ENCODE measurements around the gene SLC52A3. TPM values are rescaled to one million over a fixed set of nuclear protein-coding genes. Genes with fewer than 3 reads are reported as not detected.
"Not testable (repeated sequence)": the region's sequence is repeated elsewhere in the genome, so short reads cannot be mapped to it uniquely, and the experiment has no call there.

The SLC52A3 gene
- total and polyA plus RNA-seq, 2 donors = 1.9 to 2.8 TPM

GRCh38 chr20:731891-732560 lies 36.3 kb downstream of the SLC52A3 start:
- Histone ChIP-seq H3K4me3 (ENCODE audit: low read depth, low read length) (no peak overlapping the region), H3K4me1 (ENCODE audit: insufficient read depth) (no peaks in the 10 kb centered on the region), H3K36me3 (ENCODE audit: insufficient read depth) (no peaks in the 10 kb centered on the region), H3K27ac (ENCODE audit: low read depth) (no peak overlapping the region)
- 59% methylated on average over 8 of the region's 8 CpGs for WGBS
- no peak for DNase-seq (ENCODE audit: extremely low spot score)

DNA sequence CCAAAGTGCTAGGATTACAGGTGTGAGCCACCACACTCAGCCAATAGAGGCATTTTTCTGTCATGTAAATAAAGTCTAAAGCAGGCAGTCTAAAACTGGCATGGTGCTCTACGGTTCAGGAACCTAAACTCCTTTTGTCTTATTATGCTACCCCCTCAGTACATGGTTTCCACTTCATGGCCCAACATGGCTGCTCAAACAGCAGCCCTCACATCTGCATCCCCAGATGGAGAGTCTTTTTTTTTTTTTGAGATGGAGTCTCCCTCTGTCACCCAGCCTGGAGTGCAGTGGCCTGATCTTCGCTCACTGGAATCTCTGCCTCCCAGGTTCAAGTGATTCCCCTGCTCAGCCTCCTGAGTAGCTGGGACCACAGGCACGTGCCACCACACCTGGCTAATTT lies 38.3 kb downstream of the SLC52A3 start:
- DNase-seq (ENCODE audit: extremely low spot score) = no peak
- 93% methylated on average over 3 of the region's 3 CpGs for WGBS
- no peak overlapping the region for H3K4me3 ChIP-seq (ENCODE audit: low read depth, low read length)

DNA sequence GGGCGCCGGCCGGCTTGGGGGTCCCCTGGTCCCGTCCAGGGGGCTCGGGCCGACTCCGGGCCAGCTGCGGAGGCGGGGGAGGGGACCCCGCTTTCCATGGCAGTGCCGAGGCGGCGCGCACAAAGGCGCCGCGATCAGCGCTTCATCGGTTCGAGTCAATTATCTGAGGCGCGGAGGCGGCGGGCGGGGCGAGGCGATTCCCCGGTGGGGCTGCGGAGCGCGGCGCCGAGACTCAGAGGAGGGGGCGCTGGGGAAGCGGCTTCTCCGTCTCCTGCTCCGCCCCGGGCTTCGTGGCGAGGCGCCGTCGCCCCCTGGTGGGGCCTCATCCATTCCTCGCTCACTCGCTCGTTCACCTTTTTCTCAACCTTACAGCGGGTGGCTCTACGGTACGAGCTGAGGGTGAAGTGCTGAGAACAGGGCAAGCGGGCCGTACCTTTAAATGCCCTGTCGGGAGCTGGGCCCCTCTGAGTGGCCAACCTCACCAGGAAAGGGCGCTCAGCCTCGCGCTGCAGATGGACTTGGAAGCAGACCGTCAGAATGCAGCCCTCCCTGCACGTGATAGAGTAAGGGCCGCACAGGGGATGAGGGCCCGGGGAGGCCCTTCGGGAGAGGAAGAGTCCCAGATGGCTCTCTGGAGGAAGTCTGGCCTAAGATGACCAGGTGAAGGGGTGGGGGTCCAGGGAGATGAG lies 39.9 kb downstream of the SLC52A3 start:
- DNase-seq (ENCODE audit: extremely low spot score) = peak; percentile 17
- WGBS = 2% methylated on average over 60 of the region's 60 CpGs
- Histone ChIP-seq H3K4me3 (ENCODE audit: low read depth, low read length) (peak overlapping the region; percentile 34), H3K27ac (ENCODE audit: low read depth) (no peak overlapping the region), H3K36me3 (ENCODE audit: insufficient read depth) (no peaks in the 10 kb centered on the region), H3K4me1 (ENCODE audit: insufficient read depth) (no peaks in the 10 kb centered on the region)

More for the DNA sequence above, 38.3 kb downstream of the SLC52A3 start:
- H3K27ac ChIP-seq (ENCODE audit: low read depth) = no peak overlapping the region
- no peaks in the 10 kb centered on the region for H3K4me1 ChIP-seq (ENCODE audit: insufficient read depth)
- no peaks in the 10 kb centered on the region for H3K36me3 ChIP-seq (ENCODE audit: insufficient read depth)

DNA sequence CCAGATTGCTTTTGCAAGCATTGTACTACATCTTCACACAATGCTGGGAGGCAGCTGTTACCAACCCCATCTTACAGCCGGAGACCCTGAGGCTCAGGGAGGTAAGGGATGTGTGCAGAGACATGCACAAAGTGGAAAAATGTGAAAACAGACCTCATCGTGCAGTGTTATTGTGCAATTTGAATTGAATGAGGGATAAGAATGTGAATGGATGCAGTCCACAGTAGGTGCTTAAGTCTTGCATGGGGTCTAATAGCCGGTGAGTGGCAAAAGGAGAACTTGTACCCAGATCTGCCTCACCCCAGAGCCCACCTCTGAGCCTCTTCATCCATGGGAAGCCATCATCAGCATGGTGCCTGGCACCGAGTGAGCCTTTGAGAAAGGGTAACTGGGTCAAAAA lies 42.1 kb downstream of the SLC52A3 start:
- Histone ChIP-seq H3K4me3 (ENCODE audit: low read depth, low read length) (no peak overlapping the region), H3K36me3 (ENCODE audit: insufficient read depth) (no peaks in the 10 kb centered on the region), H3K4me1 (ENCODE audit: insufficient read depth) (no peaks in the 10 kb centered on the region), H3K27ac (ENCODE audit: low read depth) (no peak overlapping the region)
- DNase-seq (ENCODE audit: extremely low spot score) = no peak
- 65% methylated on average over 4 of the region's 4 CpGs for WGBS

DNA sequence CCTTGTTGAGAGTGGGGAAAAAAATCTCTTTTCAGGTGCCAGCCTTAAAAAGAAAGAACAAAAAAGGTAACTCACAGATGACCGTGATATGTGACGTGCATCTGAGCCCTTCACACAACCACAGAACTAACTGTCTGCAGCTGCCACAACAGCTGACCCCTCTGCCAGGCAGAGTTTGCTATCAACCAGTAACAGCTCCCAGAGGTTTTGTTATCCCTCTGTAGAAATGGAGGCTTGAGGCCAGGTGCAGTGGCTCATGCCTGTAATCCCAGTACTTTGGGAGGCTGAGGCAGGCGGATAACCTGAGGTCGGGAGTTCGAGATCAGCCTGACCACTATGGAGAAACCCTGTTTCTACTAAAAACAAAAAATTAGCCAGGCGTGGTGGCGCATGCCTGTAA lies 42.8 kb downstream of the SLC52A3 start:
- Histone ChIP-seq H3K4me1 (ENCODE audit: insufficient read depth) (no peaks in the 10 kb centered on the region), H3K4me3 (ENCODE audit: low read depth, low read length) (no peak overlapping the region), H3K27ac (ENCODE audit: low read depth) (no peak overlapping the region), H3K36me3 (ENCODE audit: insufficient read depth) (no peaks in the 10 kb centered on the region)
- DNase-seq (ENCODE audit: extremely low spot score) = no peak
- 86% methylated on average over 7 of the region's 7 CpGs for WGBS

DNA sequence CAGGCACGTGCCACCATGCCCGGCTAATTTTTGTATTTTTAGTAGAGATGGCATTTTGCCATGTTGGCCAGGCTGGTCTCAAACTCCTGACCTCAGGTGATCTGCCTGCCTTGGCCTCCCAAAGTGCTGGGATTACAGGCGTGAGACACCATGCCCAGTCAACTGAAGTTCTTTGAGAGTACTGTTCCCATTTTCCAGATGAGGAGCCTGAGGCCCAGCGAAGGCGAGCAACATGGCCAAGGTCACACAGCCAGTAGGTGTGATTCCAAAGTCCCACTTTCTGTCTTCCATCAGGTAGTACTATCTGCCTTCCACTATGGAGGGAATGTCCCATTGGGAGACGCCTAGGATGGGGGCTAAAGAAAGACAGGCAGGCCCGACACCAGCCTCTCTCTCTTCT lies 43.5 kb downstream of the SLC52A3 start:
- not testable (repeated sequence) for H3K4me1 ChIP-seq (ENCODE audit: insufficient read depth); H3K4me3 ChIP-seq (ENCODE audit: low read depth, low read length); H3K27ac ChIP-seq (ENCODE audit: low read depth); H3K36me3 ChIP-seq (ENCODE audit: insufficient read depth); DNase-seq (ENCODE audit: extremely low spot score)
- WGBS = 83% methylated on average over 7 of the region's 7 CpGs

DNA sequence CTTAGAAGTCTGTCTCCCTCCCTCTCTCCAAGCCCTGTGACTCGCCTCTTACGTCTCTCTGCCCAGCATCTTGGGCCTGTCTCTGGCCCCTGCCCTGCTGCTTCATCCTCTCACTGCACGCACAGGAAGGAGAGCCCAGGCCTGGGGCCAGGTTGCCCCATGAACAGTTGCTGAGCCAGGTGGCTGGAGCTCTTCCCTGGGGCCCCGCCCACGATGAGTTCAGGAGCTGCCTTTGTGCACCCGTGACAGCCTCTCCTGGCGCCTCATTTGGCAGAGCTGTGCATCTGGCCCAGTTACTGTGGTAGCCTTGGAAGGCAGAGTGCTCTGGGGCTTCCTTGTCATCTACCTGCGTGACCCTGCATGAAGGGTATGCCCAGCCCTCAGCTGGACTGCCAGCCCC lies 44.5 kb downstream of the SLC52A3 start:
- no peaks in the 10 kb centered on the region for H3K4me1 ChIP-seq (ENCODE audit: insufficient read depth)
- H3K36me3 ChIP-seq (ENCODE audit: insufficient read depth) = no peaks in the 10 kb centered on the region
- no peak for DNase-seq (ENCODE audit: extremely low spot score)
- WGBS = 49% methylated on average over 8 of the region's 8 CpGs
- no peak overlapping the region for H3K4me3 ChIP-seq (ENCODE audit: low read depth, low read length)
- H3K27ac ChIP-seq (ENCODE audit: low read depth) = no peak overlapping the region

DNA sequence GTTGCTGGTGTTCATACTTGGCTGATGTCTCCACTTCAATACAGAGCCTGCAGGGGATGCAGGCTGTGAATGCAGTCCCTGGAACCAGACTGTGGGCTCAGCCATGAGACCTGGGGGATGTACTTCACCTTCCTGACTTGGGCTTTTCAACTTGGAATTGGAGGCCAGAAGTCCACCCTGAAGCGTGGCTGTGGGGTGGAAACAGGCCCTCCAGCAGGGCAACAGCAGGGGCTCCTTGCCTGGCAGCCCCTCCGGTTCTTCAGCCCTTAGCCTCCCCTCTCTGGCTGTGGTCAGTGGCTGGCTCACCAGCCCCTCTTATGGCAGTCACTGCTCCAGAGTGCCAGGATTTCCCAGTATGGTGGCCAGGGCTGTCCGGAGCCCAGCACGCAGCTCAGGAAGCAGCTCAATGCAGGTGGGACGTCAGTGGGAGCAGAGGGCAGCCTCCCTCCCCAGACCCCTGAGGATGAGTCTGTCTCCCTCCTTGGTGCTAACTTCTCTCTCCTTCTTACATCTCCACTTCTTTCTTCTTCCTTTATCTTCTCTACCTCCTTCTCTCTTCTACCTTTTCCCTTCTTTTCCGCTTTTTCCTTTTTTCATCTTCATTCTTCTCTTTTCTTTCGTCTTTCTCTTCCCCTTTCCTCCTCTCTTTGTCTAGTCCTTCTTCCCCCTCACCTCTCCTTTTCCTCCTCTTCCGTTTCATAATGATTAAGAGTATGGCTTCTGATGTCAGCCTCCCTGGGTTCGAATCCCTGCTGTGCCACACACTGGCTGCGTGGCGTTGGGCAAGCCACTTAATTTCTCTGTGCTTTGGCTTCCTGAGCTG lies 45.3 kb downstream of the SLC52A3 start:
- no peak for DNase-seq (ENCODE audit: extremely low spot score)
- WGBS = 79% methylated on average over 11 of the region's 11 CpGs
- Histone ChIP-seq H3K4me1 (ENCODE audit: insufficient read depth) (no peaks in the 10 kb centered on the region), H3K27ac (ENCODE audit: low read depth) (no peak overlapping the region), H3K36me3 (ENCODE audit: insufficient read depth) (no peaks in the 10 kb centered on the region), H3K4me3 (ENCODE audit: low read depth, low read length) (no peak overlapping the region)

- no peak overlapping the region for H3K4me3 ChIP-seq (ENCODE audit: low read depth, low read length)
- H3K27ac ChIP-seq (ENCODE audit: low read depth) = no peak overlapping the region
- WGBS = 91% methylated on average over 4 of the region's 4 CpGs
- H3K4me1 ChIP-seq (ENCODE audit: insufficient read depth) = no peaks in the 10 kb centered on the region
- no peak for DNase-seq (ENCODE audit: extremely low spot score)
- no peaks in the 10 kb centered on the region for H3K36me3 ChIP-seq (ENCODE audit: insufficient read depth)
Observed at GRCh38 chr20:721876-722275, 46.4 kb downstream of the SLC52A3 start.

DNA sequence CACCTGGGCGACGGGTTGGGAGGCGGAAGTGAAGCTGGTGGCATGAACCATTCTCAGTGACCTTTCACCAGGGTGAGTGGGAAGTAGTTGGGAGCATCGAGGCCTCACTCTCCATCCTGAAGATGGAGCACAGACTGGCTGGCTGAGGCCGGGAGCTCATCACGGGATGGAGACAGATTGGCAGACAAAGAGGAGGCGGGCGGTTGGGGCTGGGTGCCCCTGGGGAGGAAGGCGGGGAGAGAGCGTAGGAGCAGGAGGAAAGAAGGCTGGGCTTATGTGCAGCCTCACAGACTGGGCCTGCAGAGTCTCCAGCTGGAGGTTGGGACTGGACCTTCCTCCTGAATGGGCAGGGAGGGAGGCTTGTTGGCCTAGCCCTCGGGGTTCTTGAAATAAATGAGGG lies 48.5 kb downstream of the SLC52A3 start:
- Histone ChIP-seq H3K4me1 (ENCODE audit: insufficient read depth) (no peaks in the 10 kb centered on the region), H3K4me3 (ENCODE audit: low read depth, low read length) (no peak overlapping the region), H3K27ac (ENCODE audit: low read depth) (no peak overlapping the region), H3K36me3 (ENCODE audit: insufficient read depth) (no peaks in the 10 kb centered on the region)
- DNase-seq (ENCODE audit: extremely low spot score) = no peak
- 52% methylated on average over 11 of the region's 11 CpGs for WGBS

- Histone ChIP-seq H3K4me1 (ENCODE audit: insufficient read depth) (no peaks in the 10 kb centered on the region), H3K4me3 (ENCODE audit: low read depth, low read length) (no peak overlapping the region), H3K36me3 (ENCODE audit: insufficient read depth) (no peaks in the 10 kb centered on the region), H3K27ac (ENCODE audit: low read depth) (no peak overlapping the region)
- no peak for DNase-seq (ENCODE audit: extremely low spot score)
- WGBS = 89% methylated on average over 5 of the region's 5 CpGs
Observed at GRCh38 chr20:719068-719467, 49.2 kb downstream of the SLC52A3 start.

DNA sequence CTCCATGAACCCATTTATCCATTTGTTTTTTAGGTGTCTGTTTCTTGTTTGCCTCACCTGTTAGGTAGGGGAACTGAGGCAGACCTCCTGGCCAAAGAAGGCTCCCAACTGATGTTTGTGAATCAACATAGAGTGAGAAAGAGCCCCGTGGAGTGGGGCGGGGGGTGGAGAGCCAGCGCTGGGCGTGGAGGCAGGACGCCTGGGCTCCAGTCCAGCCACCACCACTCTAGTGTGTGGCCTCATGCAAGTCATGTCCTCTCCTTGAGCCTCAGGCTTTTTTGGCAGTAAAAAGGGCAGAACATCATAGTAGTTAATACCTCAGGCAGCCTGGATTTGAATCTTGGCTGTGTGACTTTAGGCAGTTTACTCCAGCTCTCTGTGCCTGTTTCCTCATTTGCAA lies 50.5 kb downstream of the SLC52A3 start:
- Histone ChIP-seq H3K36me3 (ENCODE audit: insufficient read depth) (no peaks in the 10 kb centered on the region), H3K4me1 (ENCODE audit: insufficient read depth) (no peaks in the 10 kb centered on the region), H3K4me3 (ENCODE audit: low read depth, low read length) (no peak overlapping the region), H3K27ac (ENCODE audit: low read depth) (no peak overlapping the region)
- WGBS = 54% methylated on average over 5 of the region's 5 CpGs
- DNase-seq (ENCODE audit: extremely low spot score) = no peak

GRCh38 chr20:717271-717670 lies 51.0 kb downstream of the SLC52A3 start:
- no peak for DNase-seq (ENCODE audit: extremely low spot score)
- 77% methylated on average over 7 of the region's 7 CpGs for WGBS
- no peaks in the 10 kb centered on the region for H3K36me3 ChIP-seq (ENCODE audit: insufficient read depth)
- H3K4me1 ChIP-seq (ENCODE audit: insufficient read depth) = no peaks in the 10 kb centered on the region
- H3K27ac ChIP-seq (ENCODE audit: low read depth) = no peak overlapping the region
- no peak overlapping the region for H3K4me3 ChIP-seq (ENCODE audit: low read depth, low read length)

DNA sequence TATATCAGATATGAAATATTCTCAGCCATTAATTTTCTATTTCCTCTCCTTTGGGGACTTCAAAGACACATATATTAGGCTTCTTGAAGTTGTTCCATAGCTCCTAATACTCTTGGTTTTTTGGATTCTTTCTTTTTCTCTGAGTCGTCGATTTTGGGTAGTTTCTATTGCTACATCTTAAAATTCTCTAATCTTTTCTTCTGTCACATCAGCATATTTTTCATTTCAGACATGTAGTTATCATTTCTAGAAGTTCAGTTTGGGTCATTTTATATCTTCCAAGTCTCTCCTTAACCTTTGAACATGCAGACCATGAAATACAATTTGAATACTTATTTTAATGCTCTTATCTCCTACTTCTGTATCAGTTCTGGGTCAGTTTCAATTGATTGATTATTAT lies 53.8 kb downstream of the SLC52A3 start:
- Histone ChIP-seq H3K27ac (ENCODE audit: low read depth) (no peak overlapping the region), H3K36me3 (ENCODE audit: insufficient read depth) (no peaks in the 10 kb centered on the region), H3K4me3 (ENCODE audit: low read depth, low read length) (no peak overlapping the region), H3K4me1 (ENCODE audit: insufficient read depth) (peaks cover 4% of the 10 kb centered on the region)
- 84% methylated on average over 2 of the region's 2 CpGs for WGBS
- DNase-seq (ENCODE audit: extremely low spot score) = no peak
